ENCODE measurements around the gene TLR1.
"Not testable (repeated sequence)": the region's sequence is repeated elsewhere in the genome, so short reads cannot be mapped to it uniquely, and the experiment has no call there.

Gene TLR1

DNA sequence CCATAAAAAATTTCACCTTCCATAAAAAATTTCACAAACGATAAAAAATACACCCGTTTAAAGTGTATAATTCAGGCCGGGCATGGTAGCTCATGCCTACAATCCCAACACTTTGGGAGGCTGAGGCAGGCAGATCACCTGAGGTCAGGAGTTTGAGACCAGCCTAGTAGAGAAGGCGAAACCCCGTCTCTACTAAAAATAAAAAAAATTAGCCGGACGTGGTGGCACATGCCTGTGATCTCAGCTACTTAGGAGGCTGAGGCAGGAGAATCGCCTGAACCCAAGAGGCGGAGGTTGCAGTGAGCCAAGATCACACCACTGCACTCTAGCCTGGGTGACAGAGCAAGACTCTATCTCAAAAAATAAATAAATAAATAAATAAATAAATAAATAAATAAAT is 1.7 kb upstream of the TLR1 start:
- DNase-seq (ENCODE audit: low read depth in 3 of 3, low spot score in 1 of 3) = not testable (repeated sequence)

DNA sequence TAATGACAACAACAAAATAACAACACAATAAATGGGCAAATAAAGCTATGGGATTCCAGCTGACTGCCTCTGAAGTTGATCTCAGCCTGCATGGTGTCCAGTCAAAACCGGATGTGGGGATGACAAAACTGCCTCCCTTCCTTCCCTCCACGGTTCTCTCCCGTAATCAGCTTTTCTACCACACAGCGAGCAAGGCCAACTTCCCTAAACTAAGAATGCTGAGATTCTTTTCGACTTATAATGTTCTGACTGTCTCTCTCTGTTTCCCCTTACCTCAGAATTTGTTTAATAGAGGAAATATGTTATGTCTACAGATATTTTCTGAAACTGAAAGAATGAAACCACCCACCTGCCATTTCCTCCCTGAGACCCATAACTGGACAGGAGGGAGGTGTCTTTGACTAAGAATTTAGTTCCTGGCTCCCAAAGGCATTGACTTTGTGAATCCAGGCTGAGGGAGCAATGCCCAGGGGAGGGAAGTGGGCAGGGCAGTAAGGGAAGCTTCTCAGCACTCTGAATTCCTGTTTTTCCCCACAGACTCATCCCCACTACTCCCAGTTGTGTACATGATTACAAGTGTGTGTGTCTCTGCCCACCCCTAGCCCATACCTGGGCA is 1.0 kb upstream of the TLR1 start:
- DNase-seq (ENCODE audit: low read depth in 3 of 3, low spot score in 1 of 3) = no peak

GRCh38 chr4:38803833-38804653 is 548 bp downstream of the TLR1 start:
- DNase-seq (ENCODE audit: low read depth in 3 of 3, low spot score in 1 of 3) = no peak

DNA sequence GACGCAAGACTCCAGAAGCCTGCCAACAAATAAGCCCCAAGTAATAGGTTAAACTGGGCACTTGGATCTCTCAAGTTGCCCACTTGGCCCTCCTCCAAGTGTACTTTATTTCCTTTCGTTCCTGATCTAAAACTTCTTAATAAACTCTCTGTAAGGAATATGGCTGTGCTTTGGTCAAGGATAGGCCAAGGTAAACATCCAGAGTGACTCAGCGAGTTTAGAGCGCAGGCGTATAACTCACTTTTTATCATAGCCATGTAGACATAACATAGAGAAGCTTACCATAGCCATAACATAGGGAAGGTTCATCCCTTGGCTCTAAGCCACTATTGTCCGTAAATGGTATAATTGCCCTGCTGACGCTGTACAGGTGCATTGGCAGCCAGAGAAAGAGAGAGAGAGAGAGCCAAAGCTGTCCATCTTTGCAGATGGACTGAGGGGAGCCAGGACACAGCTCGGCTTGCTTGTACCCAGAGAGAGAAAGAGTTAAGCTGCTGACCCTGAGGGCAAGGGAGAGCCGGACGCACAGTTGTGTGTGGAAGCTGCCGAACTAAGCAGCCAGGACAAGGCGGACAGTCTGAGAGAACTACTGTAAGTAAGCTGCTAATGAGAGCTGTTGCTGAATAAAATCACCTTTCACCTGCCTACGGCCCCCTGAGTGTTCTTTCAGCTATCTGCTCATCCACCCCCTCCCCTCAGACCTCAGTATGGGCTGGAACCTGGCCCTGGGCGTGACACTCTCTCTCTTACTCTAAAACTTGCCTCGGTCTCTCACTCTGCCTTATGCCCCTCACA is 1.8 kb downstream of the TLR1 start:
- no peak for DNase-seq (ENCODE audit: low read depth in 3 of 3, low spot score in 1 of 3)

DNA sequence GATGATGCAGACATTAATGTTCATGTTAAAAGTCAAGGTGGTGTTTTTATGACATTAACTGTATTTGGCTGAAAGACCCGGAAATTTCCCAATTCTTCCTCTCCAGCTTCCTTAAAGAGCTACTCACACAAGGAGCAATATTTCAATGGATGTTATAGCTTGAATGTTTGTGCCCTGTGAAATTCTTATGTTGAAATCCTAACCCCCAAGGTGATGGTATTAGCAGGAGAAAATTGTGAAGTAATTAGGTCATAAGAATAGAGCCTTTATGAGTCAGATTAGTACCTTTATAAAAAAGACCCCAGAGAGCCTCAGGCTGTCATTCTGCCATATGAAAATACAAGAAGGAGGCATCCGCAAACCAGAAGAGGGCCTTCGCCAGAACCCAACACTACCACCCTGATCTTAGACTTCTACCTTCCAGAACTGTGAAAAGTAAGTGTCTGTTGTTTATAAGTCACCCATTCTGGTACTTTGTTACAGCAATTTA is 3.6 kb downstream of the TLR1 start:
- DNase-seq (ENCODE audit: low read depth in 3 of 3, low spot score in 1 of 3) = no peak

DNA sequence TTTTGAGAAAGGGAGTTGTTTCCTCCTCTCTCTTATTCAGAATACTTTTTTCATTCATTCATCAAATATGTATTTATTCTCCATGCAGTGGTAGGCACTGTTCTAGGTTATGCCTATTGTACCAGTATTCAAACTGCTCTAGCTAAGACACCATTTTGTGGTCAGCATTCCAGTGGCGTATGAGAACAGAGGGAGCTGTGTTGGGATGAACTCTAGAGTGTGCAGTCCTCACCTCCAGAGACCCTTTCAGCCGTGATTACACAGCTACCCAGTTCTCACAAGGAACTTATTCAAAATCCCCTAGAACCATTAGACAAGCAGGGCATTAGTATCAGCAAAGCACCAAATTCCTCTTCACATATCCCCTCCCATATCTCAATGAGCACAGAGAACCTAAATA is 4.2 kb downstream of the TLR1 start:
- no peak for DNase-seq (ENCODE audit: low read depth in 3 of 3, low spot score in 1 of 3)

DNA sequence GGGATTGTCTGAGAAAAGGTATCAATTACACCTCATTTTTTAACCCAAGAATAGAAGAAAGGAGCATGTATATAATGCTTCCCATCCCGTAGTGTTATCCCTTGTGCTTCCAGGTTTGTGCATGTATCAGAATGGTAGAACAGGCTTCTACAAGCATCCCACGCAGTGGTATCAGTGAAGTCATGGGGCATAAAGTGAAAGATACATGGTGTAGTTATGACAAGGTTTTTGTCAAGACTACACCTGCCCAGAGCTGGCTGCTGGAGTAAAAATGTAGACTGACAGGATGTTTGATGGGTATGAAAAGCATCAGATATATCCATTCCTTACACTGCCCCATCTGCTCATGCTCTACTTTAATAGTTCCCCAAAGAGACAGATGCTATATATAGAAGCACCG is 9.5 kb downstream of the TLR1 start:
- DNase-seq (ENCODE audit: low read depth in 3 of 3, low spot score in 1 of 3) = no peak

- no peak for DNase-seq (ENCODE audit: low read depth in 3 of 3, low spot score in 1 of 3)
Observed at GRCh38 chr4:38794051-38794450, 10.5 kb downstream of the TLR1 start.

DNA sequence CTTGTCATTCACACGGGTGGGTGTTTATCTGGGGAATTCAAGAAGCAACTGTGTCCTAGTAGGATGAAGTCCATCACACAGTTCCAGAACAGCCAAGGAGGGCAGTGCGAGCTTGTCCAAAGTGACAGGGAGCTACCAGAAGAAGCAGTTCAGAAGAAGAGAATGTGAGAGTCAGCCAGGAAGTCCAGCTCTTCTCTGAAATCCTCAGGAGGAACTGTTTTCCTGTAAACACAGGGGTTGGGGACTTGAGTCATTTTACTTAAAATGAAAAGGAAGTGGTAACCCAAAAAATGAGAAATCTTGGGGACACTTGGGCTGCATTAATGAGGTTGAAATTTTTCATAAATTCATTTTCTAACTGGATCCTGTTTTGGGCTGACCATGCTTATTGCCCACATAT is 13.6 kb downstream of the TLR1 start:
- no peak for DNase-seq (ENCODE audit: low read depth in 3 of 3, low spot score in 1 of 3)

GRCh38 chr4:38788317-38788716 is 16.3 kb downstream of the TLR1 start:
- DNase-seq (ENCODE audit: low read depth in 3 of 3, low spot score in 1 of 3) = no peak

DNA sequence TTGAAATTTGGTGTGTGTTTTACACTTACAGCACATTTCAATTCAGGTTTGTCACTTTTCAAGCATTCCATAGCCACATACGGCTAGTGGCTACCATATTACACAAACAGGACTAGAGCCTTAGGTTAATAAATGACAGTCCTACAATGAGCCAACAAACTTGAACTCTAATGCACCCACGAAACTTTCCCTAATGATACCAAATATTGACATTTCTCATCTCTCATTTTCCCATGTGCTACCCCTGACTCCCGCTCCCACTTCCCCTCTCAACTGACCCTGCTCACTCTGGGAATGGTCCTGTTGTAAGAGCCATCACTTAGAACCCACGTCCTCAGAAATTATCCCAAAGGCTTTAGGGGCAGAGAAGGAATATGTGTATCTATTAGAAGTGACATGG is 16.9 kb downstream of the TLR1 start:
- no peak for DNase-seq (ENCODE audit: low read depth in 3 of 3, low spot score in 1 of 3)

- no peak for DNase-seq (ENCODE audit: low read depth in 3 of 3, low spot score in 1 of 3)
Observed at GRCh38 chr4:38785901-38786402, 18.6 kb downstream of the TLR1 start.

- DNase-seq (ENCODE audit: low read depth in 3 of 3, low spot score in 1 of 3) = no peak
Observed at GRCh38 chr4:38785041-38785790, 19.4 kb downstream of the TLR1 start.

GRCh38 chr4:38784141-38784540 is 20.4 kb downstream of the TLR1 start:
- DNase-seq (ENCODE audit: low read depth in 3 of 3, low spot score in 1 of 3) = no peak

DNA sequence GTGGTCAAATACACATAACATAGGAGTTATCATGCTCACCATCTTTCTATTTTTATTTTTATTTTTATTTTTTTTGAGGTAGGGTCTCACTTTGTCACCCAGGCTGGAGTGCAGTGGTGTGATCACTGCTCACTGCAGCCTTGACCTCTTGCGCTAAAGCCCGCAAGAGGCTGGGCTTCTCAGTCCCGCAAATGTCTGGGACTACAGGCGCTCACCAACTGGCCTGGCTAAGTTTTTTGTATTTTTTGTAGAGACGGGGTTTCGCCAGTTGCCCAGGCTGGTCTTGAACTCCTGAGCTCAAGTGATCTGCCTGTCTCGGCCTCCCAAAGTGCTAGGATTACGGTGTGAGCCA is 21.5 kb downstream of the TLR1 start:
- DNase-seq (ENCODE audit: low read depth in 3 of 3, low spot score in 1 of 3) = no peak

- DNase-seq (ENCODE audit: low read depth in 3 of 3, low spot score in 1 of 3) = no peak
Observed at GRCh38 chr4:38782452-38783108, 22.0 kb downstream of the TLR1 start, which contains the start of gene TLR10. TSS of gene TLR10 (minus strand) at chr4:38782990. CDS start at chr4:38775590, 7,400 bp downstream.

DNA sequence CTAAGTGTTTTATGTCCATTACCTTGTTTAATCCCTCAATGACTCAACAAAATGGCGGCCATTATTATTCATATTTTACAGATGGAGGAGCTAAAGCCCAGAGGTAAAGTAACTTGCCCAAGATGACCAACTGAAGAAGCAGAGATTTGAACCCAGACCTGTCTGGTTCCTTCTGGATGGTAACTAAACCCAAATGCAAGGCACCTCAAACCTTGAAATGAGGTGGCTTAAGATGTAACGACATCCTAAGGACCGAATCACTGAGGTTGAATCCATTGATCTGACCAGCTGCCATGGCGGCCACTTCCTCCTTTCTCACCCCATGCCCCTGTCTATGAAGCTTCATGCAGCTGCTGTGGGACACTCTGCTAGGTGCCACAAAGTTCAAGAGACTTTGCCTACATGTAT is 22.7 kb downstream of the TLR1 start:
- no peak for DNase-seq (ENCODE audit: low read depth in 3 of 3, low spot score in 1 of 3)

GRCh38 chr4:38780833-38781484 is 23.6 kb downstream of the TLR1 start:
- no peak for DNase-seq (ENCODE audit: low read depth in 3 of 3, low spot score in 1 of 3)

DNA sequence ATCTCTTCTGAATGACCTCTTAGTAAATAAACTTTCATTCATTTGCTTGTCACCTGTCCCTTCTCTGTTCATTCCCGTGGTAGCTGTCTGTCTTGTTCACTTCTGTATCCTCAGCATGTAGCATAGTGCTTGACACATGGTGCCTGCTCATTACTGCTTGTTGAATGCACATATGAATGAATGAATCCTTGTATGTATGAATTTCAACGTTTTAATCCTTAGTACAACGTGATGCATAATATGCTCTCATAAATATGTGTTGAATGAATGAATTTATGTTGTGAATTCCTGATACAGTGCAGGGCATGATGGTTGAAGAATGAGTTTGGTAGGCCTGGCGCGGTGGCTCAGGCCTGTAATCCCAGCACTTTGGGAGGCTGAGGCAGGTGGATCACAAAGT is 24.8 kb downstream of the TLR1 start:
- DNase-seq (ENCODE audit: low read depth in 3 of 3, low spot score in 1 of 3) = no peak

GRCh38 chr4:38777925-38778324 is 26.7 kb downstream of the TLR1 start:
- not testable (repeated sequence) for DNase-seq (ENCODE audit: low read depth in 3 of 3, low spot score in 1 of 3)

All from stimulated activated CD4-positive, alpha-beta T cell treated with anti-CD3 and anti-CD28 coated beads, TNF-alpha, amount 100 ng/mL, for 1 hour (primary cell).